Endodermal cell (in vitro differentiated cells): Measurements from ENCODE around the gene MYL5. TPM values are rescaled to one million over a fixed set of nuclear protein-coding genes. Genes with fewer than 3 reads are reported as not detected.
"Not testable (repeated sequence)": the region's sequence is repeated elsewhere in the genome, so short reads cannot be mapped to it uniquely, and the experiment has no call there.

ENCODE experiments used
- DNase-seq: peaks from one replicate; pipeline ENCODE4 v3.0.0-alpha.2; 2017
- H3K27ac ChIP-seq: 2 replicates; pipeline ENCODE4 v1.5.1; 2013; ENCODE audit warnings: mild to moderate bottlenecking, low read depth, low read length, moderate library complexity
- H3K27me3 ChIP-seq: 2 replicates; pipeline ENCODE4 v1.6.1; 2013; ENCODE audit warnings: mild to moderate bottlenecking, low read length, moderate library complexity; ENCODE audit not compliant: insufficient read depth, control insufficient read depth, poor library complexity, severe bottlenecking
- H3K36me3 ChIP-seq: 2 replicates; pipeline ENCODE4 v1.7.0; 2013; ENCODE audit warnings: mild to moderate bottlenecking, low read length, moderate library complexity; ENCODE audit not compliant: control insufficient read depth, insufficient read depth
- H3K4me1 ChIP-seq: one replicate; pipeline ENCODE4 v1.7.0; 2013; ENCODE audit warnings: low read length; ENCODE audit not compliant: control insufficient read depth, insufficient read depth
- H3K4me3 ChIP-seq: 2 replicates; pipeline ENCODE4 v1.5.1; 2013; ENCODE audit warnings: mild to moderate bottlenecking, low read length, moderate library complexity
- H3K9ac ChIP-seq: 2 replicates; pipeline ENCODE4 v1.6.1; 2013; ENCODE audit warnings: mild to moderate bottlenecking, low read length, moderate library complexity; ENCODE audit not compliant: poor library complexity, severe bottlenecking; ENCODE audit errors: extremely low read depth
- H3K9me3 ChIP-seq: 2 replicates; pipeline ENCODE4 v1.6.1; 2013; ENCODE audit warnings: mild to moderate bottlenecking, low read length, moderate library complexity; ENCODE audit not compliant: control insufficient read depth
- H3K27ac Mint-ChIP-seq: 2 replicates; pipeline ENCODE4 v1.8.0; 2020; ENCODE audit warnings: mixed read lengths
- H3K27me3 Mint-ChIP-seq: 2 replicates; pipeline ENCODE4 v1.8.0; 2021; ENCODE audit warnings: mild to moderate bottlenecking, mixed read lengths; ENCODE audit not compliant: insufficient read depth
- H3K36me3 Mint-ChIP-seq: 2 replicates; pipeline ENCODE4 v1.8.0; 2020; ENCODE audit warnings: low read depth, mixed read lengths
- H3K4me1 Mint-ChIP-seq: 2 replicates; pipeline ENCODE4 v1.8.0; 2020; ENCODE audit warnings: mixed read lengths
- H3K4me3 Mint-ChIP-seq: 2 replicates; pipeline ENCODE4 v1.8.0; 2020; ENCODE audit warnings: mild to moderate bottlenecking, moderate library complexity, mixed read lengths
- H3K9me3 Mint-ChIP-seq: 2 replicates; pipeline ENCODE4 v1.8.0; 2020; ENCODE audit warnings: mild to moderate bottlenecking, mixed read lengths
- CTCF ChIP-seq: fragments of 200-600 bp; sonication (generic); conservative IDR thresholded peaks from 2 replicates; pipeline ENCODE4 v1.5.0; 2021; ENCODE audit warnings: antibody characterized with exemption, mild to moderate bottlenecking
- WGBS, 2 experiments: methylation state at CpG; one replicate each; pipeline versions ENCODE4 v1.1.5 to v1.1.7; 2013; ENCODE audit warnings: missing lambda C conversion rate in 2 of 2, mixed read lengths in 1 of 2; ENCODE audit not compliant: insufficient coverage in 1 of 2, insufficient read length in 1 of 2; 5-methylcytosine and 5-hydroxymethylcytosine counted together
- total RNA-seq, 2 donors: library from RNA; stranded (reverse); fragmentation: NEBNext Ultra II Directional in 1 of 2; extraction: Animal tissue kit (Norgen Biotek cat#: 25700) in 1 of 2; gene quantifications; 2 replicates in 1 of 2; 3 replicates in 1 of 2; pipeline ENCODE4 v1.2.1, GENCODE V29; 2021

MYL5 gene
- total RNA-seq, 2 donors from 2014 or later = 20.0 to 23.4 TPM

- 88 to 90% methylated on average over 7 to 11 of the region's 13 CpGs for WGBS, 2 experiments
Measured at GRCh38 chr4:636628-637159, 37.6 kb upstream of the MYL5 start.

GRCh38 chr4:637536-638280 lies 36.6 kb upstream of the MYL5 start:
- Histone ChIP-seq H3K4me3 (no peak overlapping the region), H3K36me3 (no peaks in the 10 kb centered on the region), H3K27me3 (no peaks in the 10 kb centered on the region), H3K9me3 (no peaks in the 10 kb centered on the region), H3K4me1 (no peaks in the 10 kb centered on the region), H3K9ac (no peak overlapping the region), H3K27ac (peak overlapping the region; percentile 57)
- Mint-ChIP-seq H3K4me1 (no peaks in the 10 kb centered on the region), H3K36me3 (no peaks in the 10 kb centered on the region), H3K4me3 (no peak overlapping the region), H3K9me3 (peaks cover 13% of the 10 kb centered on the region), H3K27me3 (no peaks in the 10 kb centered on the region), H3K27ac (no peak overlapping the region)
- DNase-seq = peak; percentile 39
- TF ChIP-seq CTCF = no peak
- WGBS, 2 experiments = 92 to 93% methylated on average over 25 to 32 of the region's 32 CpGs

More at GRCh38 chr4:636628-637159, 37.6 kb upstream of the MYL5 start:
- Histone ChIP-seq H3K4me1 (no peaks in the 10 kb centered on the region), H3K9ac (no peak overlapping the region), H3K9me3 (no peaks in the 10 kb centered on the region), H3K27me3 (no peaks in the 10 kb centered on the region), H3K4me3 (no peak overlapping the region), H3K27ac (no peak overlapping the region), H3K36me3 (no peaks in the 10 kb centered on the region)
- no peaks in the 10 kb centered on the region for H3K27me3 Mint-ChIP-seq
- H3K36me3 Mint-ChIP-seq = no peaks in the 10 kb centered on the region
- TF ChIP-seq CTCF = no peak
- H3K4me3 Mint-ChIP-seq = no peak overlapping the region
- no peak overlapping the region for H3K27ac Mint-ChIP-seq
- peak; percentile 40 for DNase-seq
- H3K9me3 Mint-ChIP-seq = peaks cover 19% of the 10 kb centered on the region
- H3K4me1 Mint-ChIP-seq = no peaks in the 10 kb centered on the region

- WGBS, 2 experiments = 86 to 95% methylated on average over 1 to 6 of the region's 6 CpGs
- H3K9ac ChIP-seq, H3K36me3 Mint-ChIP-seq, H3K4me3 ChIP-seq, H3K27ac ChIP-seq, DNase-seq, H3K36me3 ChIP-seq, H3K27ac Mint-ChIP-seq, H3K4me3 Mint-ChIP-seq, H3K9me3 ChIP-seq, H3K27me3 ChIP-seq, H3K4me1 ChIP-seq, H3K4me1 Mint-ChIP-seq, H3K27me3 Mint-ChIP-seq: not testable (repeated sequence)
- H3K9me3 Mint-ChIP-seq = peaks cover 15% of the 10 kb centered on the region
Measured at GRCh38 chr4:642366-642765, 32.0 kb upstream of the MYL5 start.
